ENCODE measurements around the gene ZNF674. TPM values are rescaled to one million over a fixed set of nuclear protein-coding genes. Genes with fewer than 3 reads are reported as not detected.

Gene ZNF674
- total and polyA plus RNA-seq, 2 experiments from 2014 or later: 1.3 to 1.8 TPM

- no peaks in the 10 kb centered on the region for H3K9me3 ChIP-seq (ENCODE audit: low read depth)
- H3K27me3 ChIP-seq: no peaks in the 10 kb centered on the region
- H3K27ac ChIP-seq: no peak overlapping the region
- H3K4me3 ChIP-seq: no peak overlapping the region
- no peak for DNase-seq (ENCODE audit: low read depth in 1 of 2, low spot score in 1 of 2)
- H3K4me1 ChIP-seq (ENCODE audit: low read depth): no peaks in the 10 kb centered on the region
- H3K36me3 ChIP-seq: no peaks in the 10 kb centered on the region
- no peak for TF ChIP-seq CTCF (IDR thresholded peaks at IDR 0.05; ENCODE audit: low read depth, low read length)
These were observed 22.2 kb upstream of the ZNF674 start for GRCh38 chrX:46567388-46567787.

GRCh38 chrX:46561824-46562657 lies 16.8 kb upstream of the ZNF674 start:
- no peaks in the 10 kb centered on the region for H3K9me3 ChIP-seq (ENCODE audit: low read depth)
- TF ChIP-seq CTCF (IDR thresholded peaks at IDR 0.05; ENCODE audit: low read depth, low read length): no peak
- no peaks in the 10 kb centered on the region for H3K4me1 ChIP-seq (ENCODE audit: low read depth)
- H3K27ac ChIP-seq: no peak overlapping the region
- H3K36me3 ChIP-seq: no peaks in the 10 kb centered on the region
- H3K4me3 ChIP-seq: no peak overlapping the region
- no peaks in the 10 kb centered on the region for H3K27me3 ChIP-seq
- peak in 1 of 2 donors; percentile 52 for DNase-seq (ENCODE audit: low read depth in 1 of 2, low spot score in 1 of 2)

DNA sequence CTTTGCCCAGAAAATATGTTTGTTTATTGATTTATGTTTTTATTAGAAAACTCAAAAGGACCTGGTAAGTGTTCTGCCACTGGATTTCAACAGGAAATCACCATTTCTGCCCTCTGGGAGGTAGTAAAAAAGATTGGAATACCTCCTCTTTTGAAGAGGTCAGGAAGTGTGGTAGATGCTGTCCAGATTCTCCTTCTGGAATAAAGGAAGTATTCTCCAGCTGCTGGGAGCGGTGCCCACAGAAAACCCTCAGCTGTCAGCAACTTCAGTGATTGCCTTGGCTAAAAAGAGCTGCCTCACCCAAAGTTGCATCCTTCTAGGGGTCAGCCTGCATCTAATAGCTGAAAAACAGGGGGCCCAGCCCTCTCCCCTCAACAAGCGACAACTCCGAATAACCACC lies 13.8 kb upstream of the ZNF674 start:
- no peak overlapping the region for H3K4me3 ChIP-seq
- DNase-seq (ENCODE audit: low read depth in 1 of 2, low spot score in 1 of 2): peak in 1 of 2 donors; percentile 74
- H3K4me1 ChIP-seq (ENCODE audit: low read depth): no peaks in the 10 kb centered on the region
- H3K27ac ChIP-seq: no peak overlapping the region
- TF ChIP-seq CTCF (IDR thresholded peaks at IDR 0.05; ENCODE audit: low read depth, low read length): no peak
- no peaks in the 10 kb centered on the region for H3K27me3 ChIP-seq
- H3K36me3 ChIP-seq: no peaks in the 10 kb centered on the region
- H3K9me3 ChIP-seq (ENCODE audit: low read depth): no peaks in the 10 kb centered on the region

GRCh38 chrX:46554942-46555341 lies 9.7 kb upstream of the ZNF674 start:
- H3K9me3 ChIP-seq (ENCODE audit: low read depth): no peaks in the 10 kb centered on the region
- TF ChIP-seq CTCF (IDR thresholded peaks at IDR 0.05; ENCODE audit: low read depth, low read length): peak; percentile 27
- peak in 1 of 2 donors; percentile 57 for DNase-seq (ENCODE audit: low read depth in 1 of 2, low spot score in 1 of 2)
- H3K4me1 ChIP-seq (ENCODE audit: low read depth): no peaks in the 10 kb centered on the region
- H3K27ac ChIP-seq: no peak overlapping the region
- H3K4me3 ChIP-seq: no peak overlapping the region
- no peaks in the 10 kb centered on the region for H3K36me3 ChIP-seq
- no peaks in the 10 kb centered on the region for H3K27me3 ChIP-seq

DNA sequence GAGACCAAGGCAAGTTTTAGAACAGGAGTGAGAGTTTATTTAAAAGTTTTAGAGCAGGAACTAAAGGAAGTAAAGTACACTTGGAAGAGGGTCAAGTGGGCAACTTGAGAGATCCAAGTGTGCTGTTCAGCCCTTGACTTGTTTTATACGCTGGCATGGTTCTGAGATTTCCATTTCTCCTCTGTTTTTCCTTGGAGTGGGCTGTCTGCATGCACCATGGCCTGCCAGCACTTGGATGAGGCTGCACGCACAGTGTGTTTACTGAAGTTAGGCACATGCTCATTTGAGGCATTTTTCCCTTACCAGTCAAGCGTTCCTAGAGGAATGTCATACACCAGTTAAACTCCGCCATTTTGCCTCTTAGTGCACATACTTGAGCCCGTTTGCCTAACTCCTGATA lies 8.7 kb upstream of the ZNF674 start:
- Histone ChIP-seq H3K4me3 (no peak overlapping the region), H3K27ac (no peak overlapping the region), H3K9me3 (ENCODE audit: low read depth) (no peaks in the 10 kb centered on the region), H3K27me3 (no peaks in the 10 kb centered on the region), H3K36me3 (no peaks in the 10 kb centered on the region), H3K4me1 (ENCODE audit: low read depth) (no peaks in the 10 kb centered on the region)
- no peak for TF ChIP-seq CTCF (IDR thresholded peaks at IDR 0.05; ENCODE audit: low read depth, low read length)
- DNase-seq (ENCODE audit: low read depth in 1 of 2, low spot score in 1 of 2): no peak
